VCaP (cell line): ENCODE measurements around the gene JPH3.

Source experiments
- H3K27ac ChIP-seq: fragments of 450-650 bp; 2 replicates; pipeline ENCODE4 v1.5.1; 2017
- TF ChIP-seq, protein P1 (sequence below): fragments of 450-650 bp; conservative IDR thresholded peaks from 2 replicates; pipeline ENCODE4 v1.5.1; 2017; ENCODE audit warnings: mild to moderate bottlenecking, moderate library complexity

Gene JPH3

DNA sequence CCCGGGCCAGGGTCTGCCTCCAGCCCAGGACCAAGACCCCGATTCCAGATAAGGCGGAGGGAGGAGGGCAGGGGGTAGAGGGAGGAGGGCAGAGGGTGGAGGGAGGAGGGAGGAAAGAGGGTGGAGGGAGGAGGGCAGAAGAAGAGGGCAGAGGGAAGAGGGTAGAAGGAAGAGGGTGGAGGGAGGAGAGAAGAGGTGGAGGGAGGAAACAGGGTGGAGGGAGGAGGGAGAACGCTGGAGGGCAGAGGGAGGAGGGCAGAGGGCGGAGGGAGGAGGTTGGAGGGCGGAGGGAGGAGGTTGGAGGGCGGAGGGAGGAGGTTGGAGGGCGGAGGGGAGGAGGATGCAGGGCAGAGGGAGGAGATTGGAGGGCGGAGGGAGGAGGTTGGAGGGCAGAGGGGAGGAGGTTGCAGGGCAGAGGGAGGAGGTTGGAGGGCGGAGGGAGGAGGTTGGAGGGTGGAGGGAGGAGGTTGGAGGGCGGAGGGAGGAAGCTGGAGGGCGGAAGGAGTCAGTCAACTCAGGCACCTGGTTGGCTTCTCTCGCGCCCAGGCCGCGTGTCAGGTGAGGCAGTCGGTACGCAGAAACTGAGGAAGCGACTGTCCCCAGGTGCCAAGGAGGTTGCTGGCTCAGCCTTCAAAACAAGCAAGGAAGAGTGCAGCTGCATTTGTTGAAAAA is 98.2 kb downstream of the JPH3 start:
- no peak overlapping the region for H3K27ac ChIP-seq
- TF ChIP-seq, protein P1, sequence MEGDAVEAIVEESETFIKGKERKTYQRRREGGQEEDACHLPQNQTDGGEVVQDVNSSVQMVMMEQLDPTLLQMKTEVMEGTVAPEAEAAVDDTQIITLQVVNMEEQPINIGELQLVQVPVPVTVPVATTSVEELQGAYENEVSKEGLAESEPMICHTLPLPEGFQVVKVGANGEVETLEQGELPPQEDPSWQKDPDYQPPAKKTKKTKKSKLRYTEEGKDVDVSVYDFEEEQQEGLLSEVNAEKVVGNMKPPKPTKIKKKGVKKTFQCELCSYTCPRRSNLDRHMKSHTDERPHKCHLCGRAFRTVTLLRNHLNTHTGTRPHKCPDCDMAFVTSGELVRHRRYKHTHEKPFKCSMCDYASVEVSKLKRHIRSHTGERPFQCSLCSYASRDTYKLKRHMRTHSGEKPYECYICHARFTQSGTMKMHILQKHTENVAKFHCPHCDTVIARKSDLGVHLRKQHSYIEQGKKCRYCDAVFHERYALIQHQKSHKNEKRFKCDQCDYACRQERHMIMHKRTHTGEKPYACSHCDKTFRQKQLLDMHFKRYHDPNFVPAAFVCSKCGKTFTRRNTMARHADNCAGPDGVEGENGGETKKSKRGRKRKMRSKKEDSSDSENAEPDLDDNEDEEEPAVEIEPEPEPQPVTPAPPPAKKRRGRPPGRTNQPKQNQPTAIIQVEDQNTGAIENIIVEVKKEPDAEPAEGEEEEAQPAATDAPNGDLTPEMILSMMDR, result no peak

DNA sequence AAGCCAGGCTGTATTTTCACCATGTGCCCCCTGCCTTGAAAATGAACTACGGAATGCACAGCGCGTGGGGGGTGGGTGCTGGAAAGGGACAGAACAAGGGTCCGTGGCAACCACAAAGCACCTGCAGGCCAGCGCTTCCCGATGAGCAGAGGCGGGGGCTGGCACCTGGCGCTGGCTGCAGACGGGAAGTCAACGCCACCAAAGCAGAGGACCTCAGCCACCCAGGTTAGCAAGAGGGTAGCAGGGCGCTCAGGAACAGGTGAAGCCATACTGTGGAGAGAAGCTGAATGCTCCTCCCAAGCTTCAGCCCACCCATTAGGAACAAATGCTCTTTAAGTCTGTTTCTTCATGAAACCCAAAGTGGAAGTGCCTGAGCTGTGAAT is 98.8 kb downstream of the JPH3 start:
- TF ChIP-seq, protein P1, result no peak
- no peak overlapping the region for H3K27ac ChIP-seq

DNA sequence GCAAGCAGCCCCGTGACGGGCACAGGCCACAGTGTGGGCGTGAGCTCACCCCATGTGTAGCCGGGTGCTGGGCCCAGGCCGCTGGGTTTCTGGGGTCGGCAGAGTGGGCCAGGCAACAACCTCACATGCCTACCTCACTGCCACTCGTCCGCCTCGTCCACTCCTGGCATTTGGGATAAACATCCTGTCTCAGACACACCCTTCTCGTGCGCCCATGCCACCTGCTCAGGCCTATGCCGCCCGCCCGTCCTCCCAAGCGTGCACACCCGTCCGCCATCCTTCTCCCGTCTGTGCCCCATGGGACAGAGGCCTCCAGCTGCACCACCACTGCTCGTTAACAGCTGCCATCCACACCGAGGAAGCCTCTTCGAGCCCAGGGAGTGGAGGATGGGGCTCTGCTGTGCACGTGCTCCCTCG is 99.2 kb downstream of the JPH3 start:
- H3K27ac ChIP-seq, result no peak overlapping the region
- TF ChIP-seq, protein P1, result no peak

DNA sequence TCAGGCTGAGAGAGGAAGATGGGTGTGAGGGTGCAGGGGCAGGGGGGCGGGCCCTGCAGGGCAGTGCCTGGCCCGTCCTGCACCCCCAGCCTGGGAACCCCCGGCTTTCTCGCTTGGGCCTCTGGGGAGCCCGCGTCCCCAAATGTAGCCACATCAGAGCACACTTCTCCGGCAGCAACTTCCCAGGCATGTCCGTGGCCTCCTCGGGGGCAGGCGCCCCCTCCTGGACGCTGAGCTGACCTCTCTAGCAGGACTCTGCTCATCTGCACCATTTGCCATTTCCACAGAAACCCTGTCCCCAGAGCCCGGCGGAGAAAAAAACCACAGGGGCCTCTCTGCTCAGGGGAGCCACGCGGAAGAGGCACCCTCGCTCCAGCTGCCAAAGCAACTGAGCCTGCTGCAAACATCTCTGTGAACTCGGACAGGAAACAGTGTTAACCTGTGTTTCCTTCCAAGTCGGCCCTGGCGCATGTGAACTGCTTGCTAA is 100.1 kb downstream of the JPH3 start:
- H3K27ac ChIP-seq, result no peak overlapping the region
- TF ChIP-seq, protein P1, result peak; percentile 29

DNA sequence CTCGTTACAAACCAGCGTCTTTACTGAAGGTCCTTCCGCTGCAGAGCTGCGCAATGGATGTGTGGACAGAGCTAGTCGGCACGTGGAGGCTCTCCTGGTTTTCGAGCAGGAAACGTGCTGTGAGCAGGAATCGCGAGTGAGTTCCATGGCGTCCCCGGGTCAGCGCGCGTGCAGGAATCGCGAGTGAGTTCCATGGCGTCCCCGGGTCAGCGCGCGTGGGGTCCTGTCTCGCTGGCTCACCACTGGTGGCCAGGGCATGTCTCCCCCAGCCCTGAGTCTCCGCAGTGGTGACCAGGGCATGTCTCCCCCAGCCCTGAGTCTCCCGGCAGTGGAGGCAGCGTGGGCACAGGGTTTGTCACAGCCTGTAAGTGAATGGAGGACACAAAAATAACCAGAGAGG is 100.8 kb downstream of the JPH3 start:
- H3K27ac ChIP-seq, result no peak overlapping the region
- TF ChIP-seq, protein P1, result no peak

DNA sequence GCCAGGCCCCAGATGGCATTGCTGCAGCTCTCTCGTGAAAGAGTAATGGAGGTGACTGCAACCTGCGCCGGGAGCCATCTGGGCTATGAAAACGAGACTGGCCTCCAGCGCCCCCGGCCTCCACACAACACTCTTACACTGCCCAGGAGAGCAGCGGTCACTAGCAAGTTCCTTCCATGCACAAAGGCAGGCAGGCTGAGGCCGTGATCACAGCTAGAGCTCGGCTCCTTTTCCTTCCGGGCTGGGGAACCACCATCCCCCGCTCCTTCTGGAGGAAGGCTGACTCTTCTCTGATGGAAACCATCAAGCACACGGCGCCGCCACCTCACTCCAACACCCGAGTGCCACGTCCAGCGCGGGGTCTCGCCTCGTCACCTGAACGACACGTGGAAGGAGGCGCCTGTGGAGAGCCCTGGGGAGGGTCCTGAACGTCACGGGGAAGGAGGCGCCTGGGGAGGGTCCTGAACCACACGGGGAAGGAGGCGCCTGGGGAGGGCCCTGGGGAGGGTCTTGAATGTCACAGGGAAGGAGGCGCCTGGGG is 101.6 kb downstream of the JPH3 start:
- TF ChIP-seq, protein P1, result no peak
- H3K27ac ChIP-seq, result no peak overlapping the region

DNA sequence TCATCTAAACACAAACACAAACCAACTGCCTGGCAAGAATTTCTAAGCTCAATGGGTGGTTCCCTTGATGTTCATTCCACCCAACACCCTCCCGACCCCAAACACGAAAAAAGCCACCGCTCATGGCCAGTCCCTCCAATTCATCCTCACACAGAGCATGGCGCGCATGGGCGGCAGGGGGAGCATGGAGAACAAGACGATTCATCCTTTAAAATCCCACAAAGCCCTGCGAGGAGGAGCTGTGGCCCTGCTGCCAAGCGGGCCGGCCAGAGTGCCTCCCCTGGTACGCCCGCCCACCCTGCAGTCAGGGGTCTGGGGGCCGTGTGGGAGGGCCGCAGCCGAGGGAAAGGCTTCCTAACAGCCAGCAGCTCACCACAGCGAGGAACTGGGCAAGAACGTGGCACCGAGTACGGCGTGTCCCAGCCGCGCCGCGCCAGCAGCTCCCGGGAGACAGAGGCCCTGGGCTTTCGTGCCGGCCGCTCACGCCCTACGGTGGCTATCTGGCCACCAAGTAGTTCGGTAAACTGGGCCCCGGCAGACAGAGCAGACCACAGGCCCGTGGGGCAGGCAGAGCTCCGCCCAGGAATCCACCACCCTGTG is 102.5 kb downstream of the JPH3 start:
- TF ChIP-seq, protein P1, result no peak
- H3K27ac ChIP-seq, result peak overlapping the region; percentile 52
